NCI-H82 treated with DMSO at 0.1 percent for 48 hours (cell line): Measurements from ENCODE around the gene CYP1A2.

Experiments used
- DNase-seq: peaks from one replicate; lab custom pipeline; 2025; ENCODE audit not compliant: unreplicated experiment; lab: John Stamatoyannopoulos, UW

The CYP1A2 gene

GRCh38 chr15:74802862-74803447 is 54.3 kb downstream of the CYP1A2 start:
- no peak for DNase-seq

DNA sequence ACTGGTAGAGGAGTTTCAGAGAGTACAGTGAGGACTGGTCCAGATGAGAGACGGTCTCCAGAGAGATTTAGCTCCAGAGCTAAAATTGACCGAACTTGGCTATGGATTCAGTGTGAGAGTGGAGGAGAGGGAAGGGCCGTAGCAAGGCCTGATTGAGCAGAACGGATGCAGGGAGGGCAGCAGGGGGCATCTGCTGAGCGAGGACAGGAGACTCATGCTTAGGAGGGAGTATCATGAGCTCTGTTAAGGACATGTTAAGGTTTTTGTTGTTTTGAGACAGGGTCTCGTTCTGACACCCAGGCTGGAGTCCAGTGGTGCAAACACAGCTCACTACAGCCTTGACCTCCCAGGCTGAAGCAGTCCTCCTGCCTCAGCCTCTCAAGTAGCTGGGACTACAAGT is 56.3 kb downstream of the CYP1A2 start:
- no peak for DNase-seq
